Stimulated activated memory B cell treated with anti-CD40 and anti-IgM and Interleukin-4, amounts not matched to agents 10 μg/mL and 1 μg/mL and 100 μg/mL, for 72 hours (primary cell): ENCODE results near the gene ARSI.

Experiments
- ATAC-seq: fragments of 150-1000 bp; cut with Tn5 transposase; 2 replicates; pipeline ENCODE4 v1.10.0; 2021
- H3K27ac Mint-ChIP-seq: one replicate; pipeline ENCODE4 v1.8.0; 2022; ENCODE audit warnings: mild to moderate bottlenecking, mixed read lengths
- H3K27me3 Mint-ChIP-seq: one replicate; pipeline ENCODE4 v1.8.0; 2022; ENCODE audit warnings: mixed read lengths
- H3K36me3 Mint-ChIP-seq: one replicate; pipeline ENCODE4 v1.8.0; 2022; ENCODE audit warnings: mixed read lengths
- H3K4me1 Mint-ChIP-seq: one replicate; pipeline ENCODE4 v1.8.0; 2022; ENCODE audit warnings: mixed read lengths
- H3K4me3 Mint-ChIP-seq: one replicate; pipeline ENCODE4 v1.8.0; 2022; ENCODE audit warnings: mild to moderate bottlenecking, moderate library complexity, mixed read lengths
- H3K9me3 Mint-ChIP-seq: one replicate; pipeline ENCODE4 v1.8.0; 2022; ENCODE audit warnings: mixed read lengths

ARSI gene

DNA sequence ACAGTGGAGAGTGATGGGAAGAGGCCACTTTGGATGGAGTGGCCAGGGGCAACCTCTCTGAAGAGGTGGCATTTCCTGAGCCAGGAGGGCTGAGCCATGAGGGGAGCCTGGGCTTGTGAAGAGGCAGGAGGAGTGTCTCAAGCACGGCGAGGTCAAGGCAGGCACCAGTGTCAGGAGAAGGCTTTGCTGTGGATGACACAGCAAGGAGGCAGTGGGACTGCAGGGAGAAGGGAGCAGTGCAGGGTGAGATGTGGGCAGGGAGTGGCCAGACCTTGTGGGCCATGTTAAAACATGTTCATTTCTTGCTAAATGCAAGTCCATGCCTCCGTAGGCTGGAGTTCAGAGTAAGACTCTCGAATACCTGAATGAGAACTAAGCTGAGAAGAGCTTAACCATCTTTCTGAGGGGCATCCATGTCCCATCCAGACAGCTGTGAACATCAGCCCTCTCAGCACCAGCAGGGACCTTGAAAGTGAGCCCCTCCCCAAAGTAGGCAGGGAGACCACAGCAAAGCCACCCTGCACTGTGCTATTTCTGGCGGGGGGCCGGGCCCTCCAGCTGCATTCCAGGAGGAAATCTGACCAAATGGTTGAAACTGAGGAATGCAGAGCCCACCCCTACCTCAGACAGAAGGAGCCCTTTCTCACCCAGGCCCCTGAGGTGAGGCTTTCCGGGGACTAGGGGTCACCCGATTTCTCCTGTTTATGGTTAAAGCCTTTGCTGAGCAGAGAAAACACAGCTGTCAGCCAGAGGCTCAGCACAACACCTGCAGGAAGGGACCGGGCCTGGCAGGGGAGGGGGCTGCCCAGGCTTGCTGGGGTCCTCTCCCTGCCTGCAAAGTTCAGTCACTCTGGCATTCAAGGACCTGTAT lies 16.1 kb upstream of the ARSI start:
- no peaks in the 10 kb centered on the region for H3K4me1 Mint-ChIP-seq

GRCh38 chr5:150317048-150318003 lies 14.6 kb upstream of the ARSI start:
- peaks cover 6% of the 10 kb centered on the region for H3K9me3 Mint-ChIP-seq
- H3K36me3 Mint-ChIP-seq = no peaks in the 10 kb centered on the region
- no peak overlapping the region for H3K27ac Mint-ChIP-seq
- no peaks in the 10 kb centered on the region for H3K4me1 Mint-ChIP-seq
- H3K27me3 Mint-ChIP-seq = peaks cover 28% of the 10 kb centered on the region
- ATAC-seq = no peak
- H3K4me3 Mint-ChIP-seq = no peak overlapping the region

More for the DNA sequence above, 16.1 kb upstream of the ARSI start:
- peaks cover 27% of the 10 kb centered on the region for H3K27me3 Mint-ChIP-seq
- ATAC-seq = peak; percentile 37
- H3K36me3 Mint-ChIP-seq = no peaks in the 10 kb centered on the region
- H3K27ac Mint-ChIP-seq = no peak overlapping the region
- H3K4me3 Mint-ChIP-seq = no peak overlapping the region
- H3K9me3 Mint-ChIP-seq = peaks cover 6% of the 10 kb centered on the region

DNA sequence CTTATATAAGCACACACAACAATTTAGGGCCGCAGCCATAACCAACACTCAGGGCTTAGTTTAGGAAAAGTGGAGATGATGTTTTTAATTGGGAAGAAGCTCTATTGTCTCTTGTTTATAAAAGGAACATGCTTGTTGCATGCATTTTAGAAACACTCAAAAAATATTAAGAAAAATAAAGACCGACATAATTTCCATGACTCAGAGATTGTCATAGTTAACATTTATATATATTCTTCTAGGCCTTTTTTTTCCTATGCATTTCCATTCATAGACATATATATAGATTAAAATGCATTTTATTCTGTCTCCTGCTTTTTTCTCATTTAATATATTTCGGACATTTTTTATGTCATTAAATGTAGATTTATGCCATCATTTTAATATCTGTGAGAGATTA lies 13.6 kb upstream of the ARSI start:
- no peaks in the 10 kb centered on the region for H3K36me3 Mint-ChIP-seq
- no peak overlapping the region for H3K4me3 Mint-ChIP-seq
- H3K27me3 Mint-ChIP-seq = peaks cover 31% of the 10 kb centered on the region
- peaks cover 2% of the 10 kb centered on the region for H3K9me3 Mint-ChIP-seq
- H3K27ac Mint-ChIP-seq = no peak overlapping the region
- no peak for ATAC-seq
- no peaks in the 10 kb centered on the region for H3K4me1 Mint-ChIP-seq

DNA sequence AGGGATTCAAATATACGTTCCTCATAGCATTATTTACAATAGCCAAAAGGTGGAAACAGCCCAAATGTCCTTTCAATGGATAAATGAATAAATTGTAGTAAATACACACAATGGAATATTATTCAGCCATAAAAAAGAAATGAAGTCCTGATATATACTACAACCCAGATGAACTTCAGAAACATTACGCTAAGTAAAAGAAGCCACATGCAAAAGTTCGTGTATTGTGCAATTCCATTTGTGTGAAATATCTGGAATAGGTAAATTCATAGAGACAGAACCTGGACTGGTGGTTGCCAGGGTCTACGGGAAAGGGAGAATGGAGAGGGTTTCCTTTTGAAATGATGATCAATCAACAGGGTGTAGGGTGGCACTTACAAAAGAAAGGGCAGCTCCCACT lies 12.5 kb upstream of the ARSI start:
- Mint-ChIP-seq H3K9me3 (peaks cover 2% of the 10 kb centered on the region), H3K4me1 (no peaks in the 10 kb centered on the region), H3K27me3 (peaks cover 37% of the 10 kb centered on the region), H3K27ac (no peak overlapping the region), H3K4me3 (no peak overlapping the region), H3K36me3 (no peaks in the 10 kb centered on the region)
- no peak for ATAC-seq

- no peaks in the 10 kb centered on the region for H3K36me3 Mint-ChIP-seq
- H3K27ac Mint-ChIP-seq = no peak overlapping the region
- ATAC-seq = no peak
- no peaks in the 10 kb centered on the region for H3K4me1 Mint-ChIP-seq
- H3K9me3 Mint-ChIP-seq = peaks cover 2% of the 10 kb centered on the region
- H3K4me3 Mint-ChIP-seq = no peak overlapping the region
- H3K27me3 Mint-ChIP-seq = peaks cover 37% of the 10 kb centered on the region
Observed at GRCh38 chr5:150313921-150314716, 11.4 kb upstream of the ARSI start.

DNA sequence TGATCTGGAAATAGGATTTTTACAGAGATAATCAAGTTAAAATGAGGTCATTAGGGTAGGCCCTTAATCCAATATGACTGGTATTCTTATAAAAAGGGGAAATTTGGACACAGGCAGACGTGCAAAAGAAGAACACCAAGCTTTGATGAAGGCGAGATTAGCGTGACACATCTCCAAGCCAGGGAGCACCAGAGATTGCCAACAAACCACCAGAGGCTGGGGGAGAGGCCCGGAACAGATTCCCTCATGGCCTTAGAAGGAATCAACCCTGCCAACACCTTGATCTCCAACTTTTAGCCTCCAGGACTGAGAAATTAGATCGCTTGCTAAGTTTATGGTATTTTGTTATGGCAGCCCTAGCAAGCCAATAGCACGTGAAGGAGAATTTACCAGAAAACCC lies 10.8 kb upstream of the ARSI start:
- Mint-ChIP-seq H3K27ac (no peak overlapping the region), H3K27me3 (peaks cover 32% of the 10 kb centered on the region), H3K9me3 (peaks cover 2% of the 10 kb centered on the region), H3K4me3 (no peak overlapping the region), H3K36me3 (no peaks in the 10 kb centered on the region), H3K4me1 (no peaks in the 10 kb centered on the region)
- ATAC-seq = no peak

- no peak for ATAC-seq
- Mint-ChIP-seq H3K27me3 (peaks cover 33% of the 10 kb centered on the region), H3K27ac (no peak overlapping the region), H3K9me3 (peaks cover 2% of the 10 kb centered on the region), H3K4me3 (no peak overlapping the region), H3K4me1 (no peaks in the 10 kb centered on the region), H3K36me3 (no peaks in the 10 kb centered on the region)
Observed at GRCh38 chr5:150312518-150312917, 9.8 kb upstream of the ARSI start.

DNA sequence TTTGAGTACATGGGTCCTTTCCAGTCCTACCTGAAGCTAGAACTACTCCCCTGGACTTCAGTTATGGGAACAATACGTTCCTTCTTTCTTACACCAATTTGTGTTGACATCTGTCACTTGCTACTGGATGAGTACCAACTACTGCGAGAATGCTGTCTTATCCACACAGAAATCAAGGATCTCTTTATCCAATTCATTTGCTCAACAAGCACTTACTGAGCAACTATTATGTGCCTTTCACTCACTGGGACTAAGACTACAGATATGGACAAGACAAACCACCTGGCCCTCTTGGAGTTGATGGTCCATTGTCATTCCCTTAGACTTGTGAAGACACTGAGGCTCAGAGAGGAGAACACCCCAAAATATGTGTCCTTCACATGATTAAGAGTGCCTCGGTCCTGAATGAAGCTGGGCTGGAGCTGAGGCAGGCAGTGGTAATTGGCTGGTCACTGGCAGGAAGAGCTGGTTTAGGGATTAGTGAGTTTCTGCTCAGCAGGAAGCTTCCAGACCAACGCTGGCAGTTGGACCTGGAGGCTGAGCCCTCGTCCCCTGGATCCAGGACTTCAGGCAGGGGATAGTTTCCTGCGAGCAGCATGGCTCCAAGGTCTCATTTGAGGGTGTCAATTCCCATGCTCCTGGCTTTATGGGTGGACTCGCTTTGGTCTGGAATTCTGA lies 8.4 kb upstream of the ARSI start:
- no peak overlapping the region for H3K27ac Mint-ChIP-seq

DNA sequence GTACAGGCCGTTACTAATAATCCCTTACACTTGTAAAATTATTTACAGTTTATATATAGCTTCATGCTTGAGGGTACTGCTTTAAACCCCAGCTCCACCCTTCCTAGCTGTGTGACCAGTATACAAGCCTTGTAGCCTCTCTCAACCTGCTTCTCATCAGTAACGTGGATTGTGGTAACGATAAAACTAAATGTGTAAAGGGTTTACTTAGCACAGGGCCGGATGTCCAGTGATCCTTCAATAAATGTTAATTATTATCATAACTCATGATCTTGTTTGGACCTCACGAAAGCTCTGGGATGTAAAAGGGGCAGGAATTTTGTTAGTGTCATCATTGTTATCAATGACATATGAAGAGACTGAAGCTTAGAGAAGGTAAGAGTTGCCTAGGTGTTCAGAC lies 7.5 kb upstream of the ARSI start:
- Mint-ChIP-seq H3K4me3 (no peak overlapping the region), H3K27ac (no peak overlapping the region), H3K9me3 (peaks cover under 1% of the 10 kb centered on the region), H3K27me3 (peaks cover 31% of the 10 kb centered on the region), H3K4me1 (no peaks in the 10 kb centered on the region), H3K36me3 (no peaks in the 10 kb centered on the region)
- ATAC-seq = no peak

More for the DNA sequence above, 8.4 kb upstream of the ARSI start:
- no peak overlapping the region for H3K4me3 Mint-ChIP-seq
- no peaks in the 10 kb centered on the region for H3K4me1 Mint-ChIP-seq
- H3K36me3 Mint-ChIP-seq = no peaks in the 10 kb centered on the region
- no peak for ATAC-seq
- H3K27me3 Mint-ChIP-seq = peaks cover 33% of the 10 kb centered on the region
- H3K9me3 Mint-ChIP-seq = peaks cover 2% of the 10 kb centered on the region

- Mint-ChIP-seq H3K36me3 (no peaks in the 10 kb centered on the region), H3K4me3 (no peak overlapping the region), H3K27ac (no peak overlapping the region), H3K4me1 (no peaks in the 10 kb centered on the region), H3K9me3 (no peaks in the 10 kb centered on the region), H3K27me3 (peaks cover 27% of the 10 kb centered on the region)
- ATAC-seq = no peak
Observed at GRCh38 chr5:150309886-150310239, 7.2 kb upstream of the ARSI start.

DNA sequence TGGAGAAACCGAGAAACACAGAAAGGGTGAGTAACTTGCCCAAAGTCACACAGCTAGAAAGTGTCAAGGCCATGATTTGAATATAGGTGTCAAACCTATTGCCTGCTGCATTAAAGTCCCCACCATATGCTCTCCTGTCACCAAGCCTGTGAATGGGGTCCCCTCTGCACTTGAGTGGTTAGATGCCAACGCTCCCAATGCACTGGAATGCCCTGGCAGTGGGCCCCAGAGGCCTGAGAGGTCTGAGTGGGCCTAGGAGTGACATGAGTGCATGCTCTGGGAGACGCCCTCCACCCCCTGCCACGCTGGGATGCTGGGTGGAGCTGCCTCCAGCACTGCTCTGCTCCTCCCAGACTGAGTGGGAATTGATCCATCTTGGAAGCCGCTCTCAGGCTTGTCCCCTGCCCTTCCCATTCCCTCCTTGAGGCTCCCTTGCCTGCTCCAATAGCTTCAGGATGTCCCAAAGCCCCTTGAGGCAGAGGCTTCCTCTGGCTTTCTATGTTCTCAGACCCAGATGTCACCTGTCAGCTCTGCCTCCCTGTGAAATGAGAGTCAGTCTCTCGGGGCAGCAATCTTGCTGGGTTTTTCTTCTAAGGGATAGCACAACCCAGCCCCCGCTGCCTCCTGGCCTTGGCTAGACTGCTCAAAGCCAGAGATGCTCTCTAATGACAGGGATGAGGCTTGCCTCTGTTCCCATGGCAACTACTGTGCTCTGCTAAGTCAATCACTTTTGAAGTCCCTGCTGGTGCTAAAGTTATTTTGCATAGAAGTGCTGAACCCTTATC lies 6.6 kb upstream of the ARSI start:
- Mint-ChIP-seq H3K4me3 (no peak overlapping the region), H3K36me3 (no peaks in the 10 kb centered on the region), H3K27me3 (peaks cover 24% of the 10 kb centered on the region), H3K4me1 (no peaks in the 10 kb centered on the region), H3K9me3 (no peaks in the 10 kb centered on the region), H3K27ac (no peak overlapping the region)
- no peak for ATAC-seq

DNA sequence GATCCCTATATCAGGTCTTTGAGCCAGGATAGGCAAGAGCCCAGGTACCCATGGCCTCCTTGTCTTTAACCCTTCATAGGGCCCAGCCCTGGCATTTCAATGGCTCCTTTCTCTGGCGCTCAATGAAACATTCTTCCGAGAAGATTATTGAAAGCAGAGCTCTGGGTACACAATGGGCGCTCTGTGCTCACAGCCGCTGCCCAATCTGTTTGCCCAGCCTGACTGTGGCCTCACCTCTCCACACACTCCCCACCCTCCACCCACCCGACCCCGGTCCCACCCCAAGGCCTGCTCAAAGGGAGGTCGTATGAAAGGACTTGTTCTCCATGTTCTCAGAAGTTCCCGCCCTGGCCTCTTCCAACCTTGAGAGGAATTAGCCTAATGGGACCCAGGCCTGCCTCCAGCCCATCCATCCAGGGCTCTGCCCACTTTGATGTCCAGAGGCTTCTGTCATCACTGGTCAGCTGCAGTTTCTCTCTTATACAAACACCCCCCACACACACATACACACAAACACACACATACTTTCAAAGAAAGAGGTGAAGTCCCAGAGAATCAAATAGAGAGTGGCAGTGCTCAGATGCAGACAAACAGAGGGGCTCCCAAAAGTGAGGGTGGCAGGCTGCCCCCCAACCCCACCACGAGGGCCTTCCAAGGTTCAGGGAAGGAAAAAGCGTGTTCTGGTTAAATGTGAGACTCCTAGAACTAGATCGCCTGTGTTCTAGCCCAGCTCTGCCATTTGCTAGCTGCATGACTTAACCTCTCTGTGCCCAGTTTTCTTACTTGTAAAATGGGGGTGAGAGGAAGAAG lies 5.1 kb upstream of the ARSI start:
- no peaks in the 10 kb centered on the region for H3K9me3 Mint-ChIP-seq
- H3K4me3 Mint-ChIP-seq = no peak overlapping the region
- H3K27ac Mint-ChIP-seq = no peak overlapping the region
- H3K4me1 Mint-ChIP-seq = no peaks in the 10 kb centered on the region
- no peaks in the 10 kb centered on the region for H3K36me3 Mint-ChIP-seq
- no peak for ATAC-seq
- H3K27me3 Mint-ChIP-seq = peaks cover 33% of the 10 kb centered on the region

DNA sequence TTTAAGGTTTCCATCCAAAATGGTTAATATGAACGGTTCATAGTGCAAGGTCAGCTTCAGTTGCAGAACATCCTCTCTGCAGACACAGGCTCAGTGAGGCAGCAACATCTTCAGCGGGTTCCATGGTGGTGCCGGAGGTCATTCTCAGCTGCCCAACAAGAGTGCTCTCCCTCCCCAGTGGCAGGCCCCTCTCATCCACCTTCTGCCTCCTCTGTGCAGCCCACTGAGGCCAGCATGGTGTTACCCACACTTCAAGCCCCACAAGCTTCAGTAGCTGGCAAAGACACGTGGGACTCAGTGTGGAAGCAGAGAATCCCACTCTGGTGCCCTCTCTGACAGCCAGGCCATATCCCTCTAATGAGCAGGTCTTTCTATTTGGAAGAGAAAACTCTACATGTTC lies 4.1 kb upstream of the ARSI start:
- no peaks in the 10 kb centered on the region for H3K4me1 Mint-ChIP-seq
- H3K27me3 Mint-ChIP-seq = peaks cover 38% of the 10 kb centered on the region
- H3K9me3 Mint-ChIP-seq = no peaks in the 10 kb centered on the region
- ATAC-seq = no peak
- H3K36me3 Mint-ChIP-seq = no peaks in the 10 kb centered on the region
- H3K27ac Mint-ChIP-seq = no peak overlapping the region
- H3K4me3 Mint-ChIP-seq = no peak overlapping the region
